ENCODE measurements around the gene GFPT2.

Gene GFPT2

GRCh38 chr5:180289433-180289832 is 63.7 kb downstream of the GFPT2 start:
- TF ChIP-seq TEAD4 (IDR thresholded peaks at IDR 0.05) (no peak), YY1 (IDR thresholded peaks at IDR 0.05; ENCODE audit: low read depth) (no peak), TCF12 (IDR thresholded peaks at IDR 0.05; ENCODE audit: low read depth) (no peak), REST (IDR thresholded peaks at IDR 0.05; ENCODE audit: low read depth) (no peak), FOXM1 (IDR thresholded peaks at IDR 0.05; ENCODE audit: borderline replicate concordance, low read depth) (no peak), RAD21 (IDR thresholded peaks at IDR 0.05; ENCODE audit: low read depth) (no peak), USF1 (IDR thresholded peaks at IDR 0.05) (no peak), TAF1 (IDR thresholded peaks at IDR 0.05; ENCODE audit: low read depth) (no peak), EP300 (IDR thresholded peaks at IDR 0.05; ENCODE audit: borderline replicate concordance) (no peak), EGR1 (IDR thresholded peaks at IDR 0.05) (no peak), NFIC (IDR thresholded peaks at IDR 0.05) (no peak)

GRCh38 chr5:180287868-180288267 is 65.3 kb downstream of the GFPT2 start:
- TF ChIP-seq TEAD4 (IDR thresholded peaks at IDR 0.05) (no peak), USF1 (IDR thresholded peaks at IDR 0.05) (no peak), CREB1 (IDR thresholded peaks at IDR 0.05; ENCODE audit: low read depth) (no peak), TCF12 (IDR thresholded peaks at IDR 0.05; ENCODE audit: low read depth) (no peak), CEBPB (IDR thresholded peaks at IDR 0.05) (no peak), TAF1 (IDR thresholded peaks at IDR 0.05; ENCODE audit: low read depth) (no peak), MAX (IDR thresholded peaks at IDR 0.05) (no peak), NFIC (IDR thresholded peaks at IDR 0.05) (no peak)

GRCh38 chr5:180287404-180287803 is 65.7 kb downstream of the GFPT2 start:
- TF ChIP-seq NFIC (IDR thresholded peaks at IDR 0.05) (no peak), USF1 (IDR thresholded peaks at IDR 0.05) (no peak), YY1 (IDR thresholded peaks at IDR 0.05; ENCODE audit: low read depth) (no peak), TCF12 (IDR thresholded peaks at IDR 0.05; ENCODE audit: low read depth) (no peak), EP300 (IDR thresholded peaks at IDR 0.05; ENCODE audit: borderline replicate concordance) (no peak), CREB1 (IDR thresholded peaks at IDR 0.05; ENCODE audit: low read depth) (no peak)

GRCh38 chr5:180284149-180284548 is 69.0 kb downstream of the GFPT2 start:
- TF ChIP-seq CEBPB (IDR thresholded peaks at IDR 0.05) (no peak), EP300 (IDR thresholded peaks at IDR 0.05; ENCODE audit: borderline replicate concordance) (no peak), TCF12 (IDR thresholded peaks at IDR 0.05; ENCODE audit: low read depth) (no peak), TEAD4 (IDR thresholded peaks at IDR 0.05) (no peak), REST (IDR thresholded peaks at IDR 0.05; ENCODE audit: low read depth) (no peak), ZBTB7A (IDR thresholded peaks at IDR 0.05; ENCODE audit: low read depth) (no peak), NFIC (IDR thresholded peaks at IDR 0.05) (no peak), CREB1 (IDR thresholded peaks at IDR 0.05; ENCODE audit: low read depth) (no peak), TAF1 (IDR thresholded peaks at IDR 0.05; ENCODE audit: low read depth) (no peak)

- TF ChIP-seq MAX (IDR thresholded peaks at IDR 0.05) (no peak), FOXM1 (IDR thresholded peaks at IDR 0.05; ENCODE audit: borderline replicate concordance, low read depth) (no peak), TCF12 (IDR thresholded peaks at IDR 0.05; ENCODE audit: low read depth) (no peak), REST (IDR thresholded peaks at IDR 0.05; ENCODE audit: low read depth) (no peak), USF1 (IDR thresholded peaks at IDR 0.05) (no peak), RAD21 (IDR thresholded peaks at IDR 0.05; ENCODE audit: low read depth) (no peak), ZBTB7A (IDR thresholded peaks at IDR 0.05; ENCODE audit: low read depth) (no peak), CREB1 (IDR thresholded peaks at IDR 0.05; ENCODE audit: low read depth) (no peak), CEBPB (IDR thresholded peaks at IDR 0.05) (no peak), TEAD4 (IDR thresholded peaks at IDR 0.05) (no peak)
Observed at GRCh38 chr5:180283026-180283615, 70.0 kb downstream of the GFPT2 start.
